Right lung (tissue), 5 donors: ENCODE measurements around the gene TOMM22. TPM values are rescaled to one million over a fixed set of nuclear protein-coding genes. Genes with fewer than 3 reads are reported as not detected.

Experiments used
- DNase-seq, 2 donors: peaks; one replicate each; pipeline ENCODE4 v3.0.0-alpha.2; 2013
- polyA plus RNA-seq, 5 donors: library from polyadenylated mRNA; unstranded; fragments of 120-200 nt; gene quantifications; one replicate each; pipeline versions ENCODE4 v1.2.1 to v1.2.3, GENCODE V29; 2013; ENCODE audit warnings: inconsistent platforms in 1 of 5, low replicate concordance in 1 of 5; ENCODE audit not compliant: insufficient read length in 5 of 5, insufficient read depth in 1 of 5

TOMM22 gene
- polyA plus RNA-seq, 5 donors = 84.8 to 92.2 (median 86.0) TPM

DNA sequence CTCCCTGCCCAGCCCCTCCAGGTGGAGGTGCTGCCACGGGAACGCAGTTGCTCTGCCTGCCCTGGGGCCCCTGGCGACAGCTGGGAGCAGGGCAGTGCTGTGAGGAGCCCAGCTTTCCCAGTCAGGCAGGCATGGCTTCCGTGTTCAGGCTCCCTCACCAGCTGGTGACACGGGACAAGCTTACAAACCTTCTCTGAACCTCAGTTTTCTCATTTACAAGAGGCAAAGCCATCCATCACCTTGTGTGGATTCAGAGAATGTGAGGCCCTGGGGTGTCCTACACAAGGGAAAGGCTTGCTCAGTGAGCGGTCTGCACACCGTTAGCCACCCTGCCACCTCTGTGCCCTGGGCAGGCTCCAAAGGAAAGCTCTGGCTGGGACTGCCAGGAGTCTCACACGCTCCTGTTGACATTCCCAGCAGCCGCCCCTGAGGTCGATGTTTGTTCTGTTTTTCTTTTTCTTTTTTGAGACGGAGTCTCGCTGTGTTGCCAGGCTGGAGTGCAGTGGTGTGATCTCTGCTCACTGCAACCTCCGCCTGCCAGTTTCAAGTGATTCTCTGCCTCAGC is 50.6 kb downstream of the TOMM22 start:
- DNase-seq = no peak

DNA sequence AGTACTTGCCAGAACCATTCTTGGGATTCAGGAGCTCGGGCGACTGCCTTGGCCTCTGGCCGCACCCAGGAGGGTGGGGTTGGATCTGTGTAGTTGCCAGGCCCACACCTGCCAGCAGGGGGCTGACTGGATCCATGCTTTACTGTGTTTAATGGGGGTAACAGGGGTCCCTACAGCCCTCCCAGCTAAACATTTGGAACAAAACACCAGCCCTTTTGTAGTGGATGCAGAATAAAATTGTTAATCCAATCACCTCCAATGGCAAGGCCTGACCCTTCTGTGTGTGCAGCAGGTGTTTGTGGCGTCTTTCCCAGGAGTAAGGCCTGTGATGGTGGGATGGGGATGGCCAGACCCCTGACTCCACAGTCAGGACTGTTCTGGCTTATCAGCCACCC is 51.6 kb downstream of the TOMM22 start:
- DNase-seq = no peak

DNA sequence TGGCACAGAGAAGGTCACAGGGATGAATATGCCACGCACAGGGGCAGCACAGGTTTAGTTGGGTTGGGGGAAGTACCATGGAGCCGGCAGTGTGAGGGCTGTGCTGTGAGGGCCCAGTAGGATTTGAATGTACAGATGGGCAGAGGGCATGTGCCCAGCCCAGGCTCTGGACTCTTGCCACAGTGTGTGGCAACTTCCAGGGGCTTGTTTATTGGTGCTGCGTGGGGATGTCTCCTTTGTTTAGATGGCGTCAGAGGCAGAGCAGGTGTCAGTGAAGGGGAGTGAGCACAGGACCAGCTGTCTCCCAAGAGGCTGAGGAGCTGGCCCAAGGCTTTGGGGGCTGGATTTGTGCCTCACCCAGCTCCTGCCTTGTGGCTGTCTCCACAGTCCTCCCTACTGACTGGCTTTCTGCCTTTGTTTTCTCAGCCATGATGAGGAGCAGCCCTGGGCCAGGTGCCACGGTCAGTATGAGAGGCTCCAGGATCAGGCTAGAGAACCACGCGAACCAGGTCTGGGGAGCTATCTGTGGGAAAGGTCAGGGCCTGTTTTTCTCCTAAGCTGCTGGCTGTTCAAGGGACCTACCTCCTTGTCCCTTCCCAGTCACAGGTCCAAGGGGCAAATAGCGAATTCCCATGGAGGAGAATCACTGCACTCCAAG is 52.1 kb downstream of the TOMM22 start:
- no peak for DNase-seq

DNA sequence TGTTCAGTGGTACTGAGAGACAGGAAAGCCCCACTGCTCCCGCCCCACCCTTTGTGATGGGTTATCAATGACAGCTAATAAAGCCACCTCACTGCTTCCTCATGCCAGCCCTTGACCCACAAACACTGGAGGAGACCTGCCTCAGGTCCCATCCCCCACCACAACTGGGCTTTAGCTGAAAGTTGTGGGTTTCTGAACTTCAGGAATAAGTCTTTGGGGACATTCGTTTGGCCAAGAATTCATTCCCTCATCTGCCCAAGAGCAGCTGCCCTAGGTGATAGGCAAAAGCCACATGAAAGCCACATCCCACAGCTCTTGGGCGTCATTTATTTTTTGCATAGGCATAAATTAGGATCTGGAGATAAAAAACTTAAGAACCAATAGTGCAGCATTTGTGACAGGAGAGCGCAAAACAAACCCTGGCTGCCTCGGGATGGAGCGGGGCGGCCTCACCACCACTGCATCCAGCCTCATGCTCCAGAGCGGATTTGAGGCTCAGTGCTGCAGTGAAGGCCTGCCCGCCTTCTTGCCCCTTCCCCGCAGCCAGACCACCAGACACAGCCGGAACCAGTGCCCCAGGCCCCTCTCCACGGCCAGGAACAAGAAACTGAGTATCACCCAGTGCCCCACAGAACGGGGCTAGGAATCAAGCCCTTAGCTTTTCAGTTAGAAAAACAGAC is 52.8 kb downstream of the TOMM22 start:
- no peak for DNase-seq

Other genes with a start within 250 kb of the TOMM22 start
- under 1 TPM in 1 of 5 donors, not detected in 4; 0.10 TPM for gene KCNJ4, start 226.8 kb upstream of the TOMM22 start, polyA plus RNA-seq
- gene KDELR3, start 213.9 kb upstream of the TOMM22 start, polyA plus RNA-seq = 1 to 10 TPM; 6.2 to 9.5 (median 7.2) TPM
- 100 to 1,000 TPM; 579 to 954 (median 821) TPM for gene DDX17, start 175.6 kb upstream of the TOMM22 start, polyA plus RNA-seq
- gene DMC1, start 111.8 kb upstream of the TOMM22 start, polyA plus RNA-seq = 1 to 10 TPM; 2.7 to 5.6 (median 3.6) TPM
- gene FAM227A, start 25.6 kb upstream of the TOMM22 start, polyA plus RNA-seq = 1 to 10 TPM; 4.5 to 7.1 (median 5.6) TPM
- 10 to 100 TPM; 44.9 to 59.3 (median 56.3) TPM for gene CBY1, start 25.3 kb upstream of the TOMM22 start, polyA plus RNA-seq
- gene JOSD1, start 19.0 kb downstream of the TOMM22 start, polyA plus RNA-seq = 10 to 100 TPM; 46.3 to 55.6 (median 47.7) TPM
- 10 to 100 TPM; 36.0 to 45.8 (median 40.5) TPM for gene GTPBP1, start 24.0 kb downstream of the TOMM22 start, polyA plus RNA-seq
- gene SUN2, start 74.0 kb downstream of the TOMM22 start, polyA plus RNA-seq = 10 to 100 TPM; 50.9 to 71.6 (median 62.2) TPM
- gene DNAL4, start 112.2 kb downstream of the TOMM22 start, polyA plus RNA-seq = 10 to 100 TPM; 32.2 to 40.6 (median 34.6) TPM
- gene NPTXR, start 162.1 kb downstream of the TOMM22 start, polyA plus RNA-seq = 10 to 100 TPM in 2 of 5 donors, 1 to 10 TPM in 3; 7.0 to 12.5 (median 8.4) TPM
- gene CBX6, start 190.3 kb downstream of the TOMM22 start, polyA plus RNA-seq = 10 to 100 TPM; 20.9 to 42.7 (median 35.2) TPM